GM12878 (cell line): ENCODE results near the gene GALNT17.

Experiments
- CEBPZ ChIP-seq: fragments of 150-350 bp; IDR thresholded peaks from 2 replicates; pipeline ENCODE4 v1.6.1; 2016; ENCODE audit warnings: low read depth, low read length
- CTCF ChIP-seq, 3 experiments: IDR thresholded peaks in 2 of 3; conservative IDR thresholded peaks in 1 of 3; 2 replicates each; pipeline ENCODE4 v1.5.1; 2011; ENCODE audit warnings: low read depth in 3 of 3, low read length in 3 of 3, mild to moderate bottlenecking in 3 of 3, control low read depth in 2 of 3, moderate library complexity in 2 of 3, inconsistent platforms in 1 of 3, mixed read lengths in 1 of 3; ENCODE audit not compliant: control insufficient read depth in 2 of 3, insufficient read depth in 1 of 3; ENCODE audit errors: extremely low read depth in 1 of 3
- SMC3 ChIP-seq: IDR thresholded peaks from 2 replicates; pipeline ENCODE4 v1.6.1; 2011; ENCODE audit warnings: low read length, improper control_type of control experiment, borderline replicate concordance
- USF2 ChIP-seq: IDR thresholded peaks from 2 replicates; pipeline ENCODE4 v1.6.1; 2011; ENCODE audit warnings: low read depth, low read length, improper control_type of control experiment, borderline replicate concordance

GRCh38 chr7:71443191-71443530 is 311.2 kb downstream of the GALNT17 start:
- TF ChIP-seq CTCF (IDR thresholded peaks at IDR 0.05 in 2 of 3, conservative IDR thresholded peaks at IDR 0.05 in 1 of 3; ENCODE audit: control insufficient read depth in 2 of 3, extremely low read depth in 1 of 3, insufficient read depth in 1 of 3, low read depth in 3 of 3, low read length in 3 of 3), result no peak
- TF ChIP-seq USF2, result no peak
- no peak for TF ChIP-seq CEBPZ
- TF ChIP-seq SMC3, result no peak
